Uterus (tissue), 4 donors: ENCODE results near the gene NRG3. TPM values are rescaled to one million over a fixed set of nuclear protein-coding genes. Genes with fewer than 3 reads are reported as not detected.

Experiments
- DNase-seq, 2 donors: peaks; one replicate each; pipeline ENCODE4 v3.0.0-alpha.2; 2019 to 2020
- H3K27ac ChIP-seq, 2 donors: fragments of 200-600 bp; sonication (generic); 1 replicate in 1 of 2; 2 replicates in 1 of 2; pipeline ENCODE4 v1.5.1; 2016 to 2018
- H3K27me3 ChIP-seq, 2 donors: fragments of 200-600 bp; sonication (generic); one replicate each; pipeline ENCODE4 v1.5.1; 2018 to 2019; ENCODE audit warnings: control low read depth in 1 of 2
- H3K36me3 ChIP-seq, 2 donors: fragments of 200-600 bp; sonication (generic); one replicate each; pipeline ENCODE4 v1.5.1; 2019; ENCODE audit warnings: control low read depth in 1 of 2
- H3K4me1 ChIP-seq, 2 donors: fragments of 200-600 bp; sonication (generic); one replicate each; pipeline ENCODE4 v1.5.1; 2018 to 2019; ENCODE audit warnings: control low read depth in 1 of 2
- H3K4me3 ChIP-seq, 2 donors: fragments of 200-600 bp; sonication (generic); 1 replicate in 1 of 2; 2 replicates in 1 of 2; pipeline ENCODE4 v1.5.1; 2018 to 2019; ENCODE audit warnings: mild to moderate bottlenecking in 1 of 2
- H3K9me3 ChIP-seq, 2 donors: fragments of 200-600 bp; sonication (generic); one replicate each; pipeline ENCODE4 v1.5.1; 2019; ENCODE audit warnings: control low read depth in 1 of 2
- POLR2A ChIP-seq, 2 donors: fragments of 450-650 bp; IDR thresholded peaks; one replicate each; pipeline ENCODE4 v1.6.1; 2016; ENCODE audit warnings: antibody characterized with exemption in 2 of 2, mild to moderate bottlenecking in 1 of 2, moderate library complexity in 1 of 2
- intact Hi-C: fragments of 100-400 bp; cut with DNase I; formaldehyde crosslinking; loops from one replicate; pipeline ENCODE4 v1.15.1; 2023; ENCODE audit warnings: low total_unique reads
- total RNA-seq, 4 donors: library from RNA; depleted of rRNA in 3 of 4; stranded (reverse); fragments of >200 nt in 3 of 4; gene quantifications; one replicate each; pipeline versions ENCODE4 v1.1.0 to v1.2.4, GENCODE V29; 2014 to 2023
- TF ChIP-seq, protein P1 (sequence below), 4 experiments: fragments of 200-600 bp in 2 of 4; fragments of 450-650 bp in 2 of 4; sonication (generic) in 2 of 4; IDR thresholded peaks; one replicate each; pipeline ENCODE4 v1.5.1; 2016 to 2019; ENCODE audit warnings: antibody characterized with exemption in 4 of 4, mild to moderate bottlenecking in 2 of 4, moderate library complexity in 1 of 4
- donor health status: DM: yes; HTN: yes; CAD: no.

The NRG3 gene
- total RNA-seq, 4 donors from 2014 or later: 0.27 to 1.0 TPM; not detected in 2

- DNase-seq: no peak
Measured at GRCh38 chr10:82496114-82496513, 621.1 kb downstream of the NRG3 start.

DNA sequence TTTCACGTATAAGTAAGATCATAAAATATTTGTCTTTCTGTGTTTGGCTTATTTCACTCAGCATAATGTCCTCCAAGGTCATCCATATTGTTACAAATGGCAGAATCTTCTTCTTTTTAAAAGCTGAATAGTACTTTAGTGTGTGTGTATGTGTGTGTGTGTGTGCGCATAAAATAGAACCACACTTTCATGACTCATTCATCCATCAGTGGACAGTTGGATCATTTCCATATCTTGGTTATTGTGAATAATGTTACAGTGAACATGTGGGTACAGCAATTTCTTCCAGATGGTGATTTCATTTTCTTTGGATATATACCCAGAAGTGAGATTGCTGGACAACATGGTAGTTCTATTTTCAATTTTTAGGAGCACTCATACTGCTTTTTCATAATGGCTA, 622.4 kb downstream of the NRG3 start:
- no peaks in the 10 kb centered on the region for H3K27me3 ChIP-seq
- no peaks in the 10 kb centered on the region for H3K9me3 ChIP-seq
- H3K36me3 ChIP-seq: no peaks in the 10 kb centered on the region
- H3K4me1 ChIP-seq: no peaks in the 10 kb centered on the region
- intact Hi-C loops: no loop called here
- TF ChIP-seq, protein P1, sequence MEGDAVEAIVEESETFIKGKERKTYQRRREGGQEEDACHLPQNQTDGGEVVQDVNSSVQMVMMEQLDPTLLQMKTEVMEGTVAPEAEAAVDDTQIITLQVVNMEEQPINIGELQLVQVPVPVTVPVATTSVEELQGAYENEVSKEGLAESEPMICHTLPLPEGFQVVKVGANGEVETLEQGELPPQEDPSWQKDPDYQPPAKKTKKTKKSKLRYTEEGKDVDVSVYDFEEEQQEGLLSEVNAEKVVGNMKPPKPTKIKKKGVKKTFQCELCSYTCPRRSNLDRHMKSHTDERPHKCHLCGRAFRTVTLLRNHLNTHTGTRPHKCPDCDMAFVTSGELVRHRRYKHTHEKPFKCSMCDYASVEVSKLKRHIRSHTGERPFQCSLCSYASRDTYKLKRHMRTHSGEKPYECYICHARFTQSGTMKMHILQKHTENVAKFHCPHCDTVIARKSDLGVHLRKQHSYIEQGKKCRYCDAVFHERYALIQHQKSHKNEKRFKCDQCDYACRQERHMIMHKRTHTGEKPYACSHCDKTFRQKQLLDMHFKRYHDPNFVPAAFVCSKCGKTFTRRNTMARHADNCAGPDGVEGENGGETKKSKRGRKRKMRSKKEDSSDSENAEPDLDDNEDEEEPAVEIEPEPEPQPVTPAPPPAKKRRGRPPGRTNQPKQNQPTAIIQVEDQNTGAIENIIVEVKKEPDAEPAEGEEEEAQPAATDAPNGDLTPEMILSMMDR (IDR thresholded peaks at IDR 0.05): no peak
- TF ChIP-seq POLR2A (IDR thresholded peaks at IDR 0.05): no peak
- no peak overlapping the region for H3K4me3 ChIP-seq
- H3K27ac ChIP-seq: no peak overlapping the region
- no peak for DNase-seq

More at GRCh38 chr10:82496114-82496513, 621.1 kb downstream of the NRG3 start:
- H3K36me3 ChIP-seq: no peaks in the 10 kb centered on the region
- H3K27ac ChIP-seq: no peak overlapping the region
- no peaks in the 10 kb centered on the region for H3K9me3 ChIP-seq
- no peaks in the 10 kb centered on the region for H3K4me1 ChIP-seq
- H3K27me3 ChIP-seq: no peaks in the 10 kb centered on the region
- TF ChIP-seq, protein P1 (IDR thresholded peaks at IDR 0.05): no peak
- no peak for TF ChIP-seq POLR2A (IDR thresholded peaks at IDR 0.05)
- intact Hi-C loops: no loop called here
- no peak overlapping the region for H3K4me3 ChIP-seq

- Histone ChIP-seq H3K4me3 (no peak overlapping the region), H3K36me3 (no peaks in the 10 kb centered on the region), H3K9me3 (no peaks in the 10 kb centered on the region), H3K4me1 (no peaks in the 10 kb centered on the region), H3K27ac (no peak overlapping the region), H3K27me3 (no peaks in the 10 kb centered on the region)
- no peak for DNase-seq
- intact Hi-C loops: no loop called here
- no peak for TF ChIP-seq POLR2A (IDR thresholded peaks at IDR 0.05)
- TF ChIP-seq, protein P1 (IDR thresholded peaks at IDR 0.05): no peak
Measured at GRCh38 chr10:82498976-82499375, 624.0 kb downstream of the NRG3 start.

DNA sequence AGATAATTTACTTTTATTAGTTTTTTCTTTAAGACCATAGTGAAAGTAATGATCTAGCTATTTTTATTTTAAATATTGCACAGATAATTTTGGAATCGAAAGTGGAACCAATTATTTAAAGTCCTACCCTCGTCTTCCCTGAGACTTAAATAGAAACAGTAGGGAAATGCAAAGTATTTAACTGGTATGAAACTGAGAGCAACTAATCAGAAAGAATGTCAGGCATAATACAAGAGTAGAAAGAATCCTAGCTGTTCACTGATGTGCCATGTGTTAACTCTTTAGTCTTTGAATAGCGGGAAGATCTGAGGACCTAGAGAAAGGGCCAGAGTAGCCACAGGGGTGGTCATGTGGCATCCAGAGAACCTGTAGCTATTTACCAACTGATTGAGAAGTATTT, 630.0 kb downstream of the NRG3 start:
- intact Hi-C loops: no loop called here

GRCh38 chr10:82506680-82507376, 631.8 kb downstream of the NRG3 start:
- H3K36me3 ChIP-seq: no peaks in the 10 kb centered on the region
- no peaks in the 10 kb centered on the region for H3K27me3 ChIP-seq
- no peak overlapping the region for H3K27ac ChIP-seq
- no peak for DNase-seq
- TF ChIP-seq, protein P1 (IDR thresholded peaks at IDR 0.05): no peak
- no peak for TF ChIP-seq POLR2A (IDR thresholded peaks at IDR 0.05)
- no peaks in the 10 kb centered on the region for H3K9me3 ChIP-seq
- H3K4me3 ChIP-seq: no peak overlapping the region
- intact Hi-C loops: no loop called here
- no peaks in the 10 kb centered on the region for H3K4me1 ChIP-seq

More for the DNA sequence above, 630.0 kb downstream of the NRG3 start:
- no peaks in the 10 kb centered on the region for H3K4me1 ChIP-seq
- H3K27me3 ChIP-seq: no peaks in the 10 kb centered on the region
- TF ChIP-seq, protein P1 (IDR thresholded peaks at IDR 0.05): no peak
- TF ChIP-seq POLR2A (IDR thresholded peaks at IDR 0.05): no peak
- no peaks in the 10 kb centered on the region for H3K36me3 ChIP-seq
- H3K4me3 ChIP-seq: no peak overlapping the region
- H3K27ac ChIP-seq: no peak overlapping the region
- no peak for DNase-seq
- H3K9me3 ChIP-seq: no peaks in the 10 kb centered on the region
